AG04450 (cell line): Measurements from ENCODE around the gene YIPF3. TPM values are rescaled to one million over a fixed set of nuclear protein-coding genes. Genes with fewer than 3 reads are reported as not detected.

ENCODE experiments used
- CTCF ChIA-PET: fragments of 300-600, 350-600 bp; formaldehyde crosslinking; extraction: SDS; loops from one replicate; lab custom pipeline; 2022; ENCODE audit warnings: antibody characterized with exemption, inconsistent platforms; lab: Charles Lee
- POLR2A ChIA-PET: fragments of 350-600 bp; formaldehyde crosslinking; extraction: SDS; loops from one replicate; lab custom pipeline; 2021; ENCODE audit warnings: antibody characterized with exemption, inconsistent platforms; lab: Yijun Ruan, JAX
- DNase-seq: peaks from one replicate; pipeline ENCODE4 v3.0.0-alpha.2; 2011; ENCODE audit warnings: low read depth, low spot score
- H3K27ac ChIP-seq: one replicate; pipeline ENCODE4 v1.5.1; 2012; ENCODE audit warnings: low read depth, low read length, control low read depth
- H3K27me3 ChIP-seq: one replicate; pipeline ENCODE4 v1.6.0; 2012; ENCODE audit warnings: low read length; ENCODE audit not compliant: control insufficient read depth, insufficient read depth
- H3K4me3 ChIP-seq: 2 replicates; pipeline ENCODE4 v1.5.1; 2011; ENCODE audit warnings: mild to moderate bottlenecking, low read depth, low read length, control low read depth
- H3K9me3 ChIP-seq: 2 replicates; pipeline ENCODE4 v1.5.1; 2012; ENCODE audit warnings: low read length; ENCODE audit not compliant: control insufficient read depth, insufficient read depth
- polyA plus RNA-seq: library from polyadenylated mRNA; depleted of rRNA; stranded (reverse); fragments of >200 nt; gene quantifications from 2 replicates; pipeline ENCODE4 v1.2.3, GENCODE V29; 2011; rRNA removed
- small RNA-seq: library from RNA; depleted of rRNA; stranded (forward); fragments of <200 nt; gene quantifications from one replicate; pipeline ENCODE3, GENCODE V24; 2012; ENCODE audit warnings: low read depth; ENCODE audit not compliant: insufficient read length
- TF ChIP-seq, protein P1 (sequence below): IDR thresholded peaks from 2 replicates; pipeline ENCODE4 v1.5.1; 2011; ENCODE audit warnings: low read depth, low read length, control low read depth, inconsistent platforms

YIPF3 gene
- polyA plus RNA-seq, 1 experiment, result 262 TPM

- no peak overlapping the region for H3K27ac ChIP-seq
- H3K4me3 ChIP-seq, result no peak overlapping the region
- peaks cover 9% of the 10 kb centered on the region for H3K27me3 ChIP-seq
- ChIA-PET POLR2A (interaction anchor here (0.6 kb wide), 1 partner anchor 58 kb away, joined by 3 read pairs; no protein-coding TSS in a partner anchor), CTCF (interaction anchor here (0.7 kb wide), 1 partner anchor 34 kb away, joined by 3 read pairs; no protein-coding TSS in a partner anchor)
- H3K9me3 ChIP-seq, result no peaks in the 10 kb centered on the region
- TF ChIP-seq, protein P1, sequence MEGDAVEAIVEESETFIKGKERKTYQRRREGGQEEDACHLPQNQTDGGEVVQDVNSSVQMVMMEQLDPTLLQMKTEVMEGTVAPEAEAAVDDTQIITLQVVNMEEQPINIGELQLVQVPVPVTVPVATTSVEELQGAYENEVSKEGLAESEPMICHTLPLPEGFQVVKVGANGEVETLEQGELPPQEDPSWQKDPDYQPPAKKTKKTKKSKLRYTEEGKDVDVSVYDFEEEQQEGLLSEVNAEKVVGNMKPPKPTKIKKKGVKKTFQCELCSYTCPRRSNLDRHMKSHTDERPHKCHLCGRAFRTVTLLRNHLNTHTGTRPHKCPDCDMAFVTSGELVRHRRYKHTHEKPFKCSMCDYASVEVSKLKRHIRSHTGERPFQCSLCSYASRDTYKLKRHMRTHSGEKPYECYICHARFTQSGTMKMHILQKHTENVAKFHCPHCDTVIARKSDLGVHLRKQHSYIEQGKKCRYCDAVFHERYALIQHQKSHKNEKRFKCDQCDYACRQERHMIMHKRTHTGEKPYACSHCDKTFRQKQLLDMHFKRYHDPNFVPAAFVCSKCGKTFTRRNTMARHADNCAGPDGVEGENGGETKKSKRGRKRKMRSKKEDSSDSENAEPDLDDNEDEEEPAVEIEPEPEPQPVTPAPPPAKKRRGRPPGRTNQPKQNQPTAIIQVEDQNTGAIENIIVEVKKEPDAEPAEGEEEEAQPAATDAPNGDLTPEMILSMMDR, result no peak
- no peak for DNase-seq
These were observed 52.4 kb downstream of the YIPF3 start for GRCh38 chr6:43464337-43464736.

GRCh38 chr6:43461936-43462335 is 54.8 kb downstream of the YIPF3 start:
- no peak for DNase-seq

More at GRCh38 chr6:43461936-43462335, 54.8 kb downstream of the YIPF3 start:
- peaks cover 9% of the 10 kb centered on the region for H3K27me3 ChIP-seq
- no peak overlapping the region for H3K27ac ChIP-seq
- TF ChIP-seq, protein P1, result no peak
- ChIA-PET CTCF (interaction anchor here (1.5 kb wide), 1 partner anchor 34 kb away, joined by 3 read pairs; no protein-coding TSS in a partner anchor), POLR2A (no interaction called here)
- no peaks in the 10 kb centered on the region for H3K9me3 ChIP-seq
- no peak overlapping the region for H3K4me3 ChIP-seq

Small RNAs within 50 kb of the gene (small RNA-seq; reads per million reads assigned to genes)
- not detected for gene RF00426
- gene RNU6-1113P, result not detected

Other genes with a start within 250 kb of the YIPF3 start
- not detected in 2 replicates for gene SLC22A7, start 218.7 kb downstream of the YIPF3 start, polyA plus RNA-seq
- not detected in 2 replicates for gene CRIP3, start 208.1 kb downstream of the YIPF3 start, polyA plus RNA-seq
- gene ZNF318, start 147.3 kb downstream of the YIPF3 start, polyA plus RNA-seq, result 12.5 and 14.9 TPM in 2 replicates
- 10.6 and 12.0 TPM in 2 replicates for gene ABCC10, start 89.4 kb downstream of the YIPF3 start, polyA plus RNA-seq
- gene DLK2, start 61.4 kb downstream of the YIPF3 start, polyA plus RNA-seq, result 0.62 and 0.86 TPM in 2 replicates
- gene TJAP1, start 39.4 kb downstream of the YIPF3 start, polyA plus RNA-seq, result 18.4 and 20.4 TPM in 2 replicates
- 0.14 and 0.16 TPM in 2 replicates for gene LRRC73, start 6.6 kb downstream of the YIPF3 start, polyA plus RNA-seq
- gene POLR1C, start 163 bp upstream of the YIPF3 start, polyA plus RNA-seq, result 48.1 and 50.8 TPM in 2 replicates
- gene XPO5, start 59.1 kb upstream of the YIPF3 start, polyA plus RNA-seq, result 28.4 and 31.5 TPM in 2 replicates
- 22.1 and 26.6 TPM in 2 replicates for gene POLH, start 59.3 kb upstream of the YIPF3 start, polyA plus RNA-seq
- gene GTPBP2, start 112.3 kb upstream of the YIPF3 start, polyA plus RNA-seq, result 60.8 and 72.5 TPM in 2 replicates
- gene MAD2L1BP, start 118.9 kb upstream of the YIPF3 start, polyA plus RNA-seq, result 37.1 and 39.3 TPM in 2 replicates
- gene RSPH9, start 128.1 kb upstream of the YIPF3 start, polyA plus RNA-seq, result 0.37 and 0.51 TPM in 2 replicates
- 41.0 and 59.7 TPM in 2 replicates for gene MRPS18A, start 170.9 kb upstream of the YIPF3 start, polyA plus RNA-seq